GM10248 (cell line): Measurements from ENCODE around the gene PKIB.

Source experiments
- CTCF ChIA-PET: fragments of 300-600 bp; sonication (Branson Sonifier 250); formaldehyde crosslinking; extraction: SDS; loops from one replicate; lab custom pipeline; 2021; ENCODE audit warnings: antibody characterized with exemption; lab: Yijun Ruan, JAX
- POLR2A ChIA-PET: fragments of 350-650 bp; sonication (Branson Sonifier 250); formaldehyde crosslinking; extraction: SDS; loops from one replicate; lab custom pipeline; 2020; ENCODE audit warnings: antibody characterized with exemption; lab: Yijun Ruan, JAX
- DNase-seq: peaks from one replicate; pipeline ENCODE4 v3.0.0; 2012; ENCODE audit errors: extremely low spot score
- CTCF ChIP-seq: IDR thresholded peaks from 2 replicates; pipeline ENCODE4 v1.5.1; 2012; ENCODE audit warnings: mild to moderate bottlenecking, low read depth; ENCODE audit errors: extremely low read depth, missing control alignments, control extremely low read depth

The PKIB gene

GRCh38 chr6:122653094-122653493 lies 42.9 kb downstream of the PKIB start:
- POLR2A ChIA-PET = no interaction called here
- TF ChIP-seq CTCF = no peak
- CTCF ChIA-PET = no interaction called here
- no peak for DNase-seq

GRCh38 chr6:122654012-122654411 lies 43.8 kb downstream of the PKIB start:
- ChIA-PET POLR2A (no interaction called here), CTCF (no interaction called here)
- no peak for DNase-seq
- no peak for TF ChIP-seq CTCF

- no peak for DNase-seq
- CTCF ChIA-PET = interaction anchor here (1.2 to 1.4 kb wide), 4 partner anchors 8 to 166 kb away, joined by 3 to 4 read pairs (median 4); no protein-coding TSS in a partner anchor
- POLR2A ChIA-PET = no interaction called here
- TF ChIP-seq CTCF = no peak
Measured at GRCh38 chr6:122657601-122658000, 47.4 kb downstream of the PKIB start.

GRCh38 chr6:122660296-122660695 lies 50.1 kb downstream of the PKIB start:
- ChIA-PET POLR2A (no interaction called here), CTCF (interaction anchor here (0.6 kb wide), 1 partner anchor 16 kb away, joined by 3 read pairs; no protein-coding TSS in a partner anchor)
- no peak for DNase-seq
- no peak for TF ChIP-seq CTCF

- CTCF ChIA-PET = interaction anchor here (0.7 to 1.6 kb wide), 3 partner anchors 13 to 175 kb away, joined by 3 to 4 read pairs (median 3); no protein-coding TSS in a partner anchor
- POLR2A ChIA-PET = no interaction called here
- no peak for TF ChIP-seq CTCF
Measured at GRCh38 chr6:122663981-122664380, 53.8 kb downstream of the PKIB start.

GRCh38 chr6:122665929-122666328 lies 55.7 kb downstream of the PKIB start:
- POLR2A ChIA-PET = no interaction called here
- CTCF ChIA-PET = no interaction called here
- no peak for TF ChIP-seq CTCF
- no peak for DNase-seq

More at GRCh38 chr6:122663981-122664380, 53.8 kb downstream of the PKIB start:
- DNase-seq = no peak
